Endometrial microvascular endothelial cells (primary cell): ENCODE data around the gene ATP5F1D. TPM values are rescaled to one million over a fixed set of nuclear protein-coding genes. Genes with fewer than 3 reads are reported as not detected.

ENCODE experiments used
- in situ Hi-C: cut with HindIII; loops from 2 replicates; pipeline ENCODE4 v1.10.0; 2017; ENCODE audit warnings: low sequenced_read_pairs, low pct_unique_long_range_greater_than_20kb; ENCODE audit errors: inconsistent ontology term
- total RNA-seq: library from RNA; depleted of rRNA; stranded (reverse); fragments of >200 nt; gene quantifications from one replicate; pipeline ENCODE4 v1.2.3, GENCODE V29; 2015; ENCODE audit errors: inconsistent ontology term

ATP5F1D gene
- total RNA-seq, 1 donor from 2014 or later, result 75.4 TPM

DNA sequence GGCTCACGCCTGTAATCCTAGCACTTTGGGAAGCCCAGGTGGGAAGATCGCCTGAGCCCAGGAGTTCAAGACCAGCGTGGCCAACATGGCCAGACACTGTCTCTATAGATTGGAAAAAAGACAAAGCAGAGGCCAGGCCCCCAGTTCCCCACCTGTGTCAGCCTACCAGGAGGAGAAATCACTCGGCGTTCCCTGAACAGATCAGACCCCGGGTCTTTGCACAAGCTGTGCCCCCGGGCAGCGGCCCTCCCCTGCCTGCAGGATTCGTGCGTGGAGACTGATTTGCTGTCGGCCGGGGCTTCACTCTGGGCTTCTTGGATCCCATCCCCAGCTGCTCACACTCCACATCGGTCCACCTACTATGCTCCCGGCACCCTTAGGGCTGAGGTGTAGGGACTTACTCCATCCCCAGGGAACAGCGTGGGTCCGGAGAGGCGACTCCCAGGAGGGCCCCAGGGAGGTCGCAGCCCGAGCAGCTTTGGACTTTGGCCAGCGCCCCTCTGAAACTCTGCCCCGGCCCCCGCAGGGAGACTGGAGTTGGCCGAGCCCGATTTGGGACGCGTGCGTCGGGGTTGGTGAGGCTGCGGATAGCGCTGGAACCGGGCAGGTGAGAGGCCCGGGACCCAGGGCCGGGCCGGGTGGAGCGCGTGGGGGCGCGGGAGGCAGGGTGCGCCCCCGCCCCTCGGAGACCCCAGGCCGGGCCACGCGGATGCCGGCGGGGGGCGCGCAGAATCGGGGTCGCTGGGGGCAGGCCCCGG lies 43.6 kb downstream of the ATP5F1D start:
- in situ Hi-C loops, result no loop called here

DNA sequence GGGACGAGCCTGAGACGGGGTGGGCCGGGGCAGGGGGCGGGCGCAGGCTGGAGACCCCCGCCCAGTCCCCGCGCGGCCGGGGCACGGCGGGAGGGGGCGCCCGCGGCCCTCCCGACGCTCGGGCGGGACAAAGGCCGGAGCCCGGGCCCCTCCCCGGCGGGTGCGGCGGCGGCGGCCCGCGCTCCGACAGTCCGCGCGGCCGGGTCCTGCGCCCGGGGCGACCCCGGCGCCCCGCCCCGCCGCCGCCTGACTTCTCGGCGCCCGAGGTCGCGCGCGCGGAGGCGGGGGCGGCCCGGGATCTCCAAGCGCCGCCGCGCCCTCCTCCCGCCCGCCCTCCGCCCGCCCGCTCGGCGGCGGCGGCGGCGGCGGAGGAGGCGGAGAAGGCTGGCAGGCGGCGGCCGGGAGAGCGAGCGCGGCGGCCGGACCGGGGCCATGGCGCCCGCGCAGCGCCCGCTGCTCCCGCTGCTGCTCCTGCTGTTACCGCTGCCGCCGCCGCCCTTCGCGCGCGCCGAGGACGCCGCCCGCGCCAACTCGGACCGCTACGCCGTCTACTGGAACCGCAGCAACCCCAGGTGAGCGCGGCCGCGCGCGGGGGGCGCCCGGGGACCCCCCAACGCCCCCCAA lies 44.3 kb downstream of the ATP5F1D start, which contains the start of gene EFNA2:
TSS of gene EFNA2 (plus strand) at position 137 of the 624 bp plus-strand sequence. CDS start at position 433, 296 bp downstream.
- in situ Hi-C loops, result no loop called here

DNA sequence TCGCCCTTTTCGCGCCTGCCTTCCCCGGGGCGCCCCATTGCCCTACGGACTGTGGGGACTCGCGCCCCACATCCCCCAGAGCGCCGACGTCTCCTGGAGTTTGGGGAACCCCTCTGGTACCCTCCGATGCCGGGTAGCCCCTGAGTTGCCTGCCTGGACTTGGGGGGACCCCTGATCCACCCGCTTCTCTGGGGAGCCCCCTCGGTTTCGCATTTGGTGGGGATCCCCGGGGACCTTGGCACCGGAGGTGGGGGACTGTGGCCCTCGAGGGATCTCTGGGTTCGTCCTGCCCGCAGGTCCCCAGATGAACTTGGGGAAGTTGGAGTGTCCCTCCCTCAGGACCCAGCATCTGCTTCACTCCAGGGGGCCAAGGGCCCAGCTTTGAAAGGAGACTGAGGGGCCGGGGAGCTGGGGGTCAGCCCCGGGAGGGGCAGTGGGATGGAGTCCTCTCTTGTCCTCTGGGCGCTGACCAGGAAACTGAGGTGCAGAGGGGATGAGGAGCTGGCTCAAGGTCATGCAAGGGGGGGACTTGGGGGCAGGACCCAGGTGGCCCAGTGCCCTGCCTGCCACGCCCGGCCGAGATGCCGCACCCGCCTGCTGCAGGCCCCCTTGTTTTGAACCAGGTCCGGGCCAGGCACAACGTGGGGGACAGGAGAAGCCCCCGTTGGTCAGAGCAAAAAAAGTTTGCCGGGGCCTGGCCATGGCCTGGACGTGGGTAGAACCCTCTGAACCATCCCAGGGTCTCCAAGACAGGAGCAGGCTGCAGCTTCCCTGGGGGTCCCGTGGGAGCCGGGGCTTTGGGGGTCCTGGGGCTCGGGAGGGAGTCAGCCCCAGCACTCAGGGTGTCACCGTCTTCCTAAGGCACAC lies 45.2 kb downstream of the ATP5F1D start:
- in situ Hi-C loops, result no loop called here

DNA sequence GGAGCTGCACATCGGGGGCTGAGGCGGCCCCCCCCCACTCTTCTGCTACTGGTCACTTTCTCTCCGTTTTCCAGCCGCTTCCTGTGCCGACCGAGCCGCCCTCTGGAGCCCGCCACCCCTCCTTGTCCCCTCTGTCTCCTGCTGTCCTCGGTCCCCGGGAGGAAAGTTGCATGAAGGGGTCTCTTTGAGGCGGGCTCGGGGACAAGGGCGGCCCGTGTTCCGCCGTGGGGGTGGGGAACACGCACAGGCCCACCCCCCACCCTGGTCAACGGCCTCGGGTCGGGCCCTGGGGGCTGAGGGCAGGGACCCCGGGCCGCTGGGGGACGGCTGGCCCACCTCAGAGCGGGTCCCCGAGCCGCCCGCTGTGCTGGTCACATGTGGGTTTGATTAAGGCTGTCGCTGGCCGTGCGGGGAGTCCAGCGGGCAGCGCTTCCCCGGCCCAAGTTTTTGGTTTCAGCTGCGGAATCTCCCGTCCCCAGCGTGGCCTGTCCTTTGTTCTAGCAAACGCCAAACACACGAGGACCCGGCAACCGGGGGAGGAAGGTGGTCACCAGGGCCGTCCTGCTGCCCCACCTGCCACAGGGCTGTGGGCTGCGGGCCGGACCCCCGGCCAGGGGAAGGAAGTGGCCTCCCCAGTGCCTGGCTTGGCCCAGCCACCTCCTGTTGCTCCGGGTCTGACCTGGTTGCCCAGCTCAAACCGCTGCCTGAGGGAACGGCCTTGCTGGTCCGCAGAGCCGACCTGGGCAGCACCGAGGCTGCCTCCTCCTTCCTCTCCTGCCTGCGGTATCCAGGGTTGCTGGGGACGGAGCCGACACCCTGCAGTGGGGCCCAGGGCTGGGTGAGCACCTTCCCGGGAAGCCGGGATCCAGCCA lies 46.0 kb downstream of the ATP5F1D start:
- in situ Hi-C loops, result no loop called here

DNA sequence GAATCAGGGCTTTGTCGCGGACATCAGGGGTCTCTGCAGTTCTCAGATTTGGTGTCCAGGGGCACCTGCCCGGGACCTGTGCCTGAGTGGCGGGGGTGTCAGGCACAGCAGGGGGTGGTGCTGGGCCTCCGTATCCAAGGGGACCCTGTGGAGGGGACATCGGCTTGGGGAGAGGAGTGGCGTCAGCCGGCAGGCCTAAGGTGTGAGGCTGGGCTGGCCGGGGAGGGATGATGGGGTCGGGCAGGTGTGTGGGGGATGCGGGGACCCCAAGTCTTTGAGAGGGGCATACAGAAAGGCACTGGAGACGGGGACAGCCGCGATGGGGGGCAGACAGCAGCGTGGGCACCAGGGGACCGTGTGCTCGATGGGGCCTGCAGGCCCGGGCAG lies 46.7 kb downstream of the ATP5F1D start:
- in situ Hi-C loops, result no loop called here

DNA sequence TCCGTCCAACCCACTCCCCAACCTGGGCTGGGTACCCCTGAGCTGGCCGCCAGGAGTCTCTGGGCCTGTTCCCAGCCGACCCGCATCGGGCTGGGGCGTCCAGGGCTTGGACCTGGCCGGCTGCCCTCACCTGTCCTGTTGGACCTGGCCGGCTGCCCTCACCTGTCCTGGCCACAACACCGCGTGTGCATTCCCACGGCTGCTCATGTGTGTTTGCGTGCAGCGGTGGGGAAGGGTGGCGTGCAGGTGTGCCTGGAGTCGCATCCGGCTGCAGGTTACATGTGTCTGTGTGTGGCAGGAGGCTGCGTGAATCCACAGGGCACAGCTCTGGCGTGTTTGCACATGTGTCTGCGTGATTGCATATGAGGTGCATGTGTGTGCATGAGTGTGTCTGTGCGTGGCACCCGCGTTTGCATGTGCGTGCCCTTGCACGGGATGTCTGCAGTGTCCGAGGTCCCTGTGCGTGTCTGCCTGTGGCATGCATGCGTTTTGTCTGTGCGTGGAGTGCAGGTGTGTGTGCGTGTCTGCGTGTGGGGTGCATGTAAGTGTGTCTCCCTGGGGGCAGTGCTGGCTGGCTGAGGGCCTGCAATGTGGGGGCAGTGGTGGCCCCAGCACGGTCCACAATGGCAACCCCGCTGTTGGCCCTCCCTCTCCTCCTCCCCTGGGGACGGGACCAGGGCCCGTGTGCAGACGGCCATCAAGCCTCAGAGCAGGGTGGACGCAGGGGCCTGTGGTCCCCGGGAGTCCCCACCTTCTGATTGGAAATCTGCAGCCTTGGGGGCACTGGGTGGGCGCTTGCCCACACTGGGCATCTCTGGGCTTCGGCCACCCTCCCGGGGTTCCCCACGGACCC lies 47.5 kb downstream of the ATP5F1D start:
- in situ Hi-C loops, result no loop called here

DNA sequence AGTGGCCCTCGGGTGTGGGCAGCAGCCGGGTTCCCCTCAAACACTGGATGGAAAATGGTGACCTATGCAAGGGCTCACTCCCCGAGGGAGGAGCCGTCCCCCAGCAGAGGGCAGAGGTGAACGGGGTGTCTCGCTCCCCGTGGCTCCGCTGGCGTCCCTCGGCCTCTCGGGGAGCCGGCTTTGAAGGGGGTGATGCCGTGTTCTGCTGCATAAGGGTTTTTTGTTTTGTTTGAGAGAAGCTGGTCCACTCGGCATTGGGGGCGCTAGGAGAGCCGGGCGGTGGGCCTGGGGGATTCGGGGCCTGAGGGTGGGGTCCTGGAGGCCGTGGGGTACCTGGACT lies 48.1 kb downstream of the ATP5F1D start:
- in situ Hi-C loops, result no loop called here

DNA sequence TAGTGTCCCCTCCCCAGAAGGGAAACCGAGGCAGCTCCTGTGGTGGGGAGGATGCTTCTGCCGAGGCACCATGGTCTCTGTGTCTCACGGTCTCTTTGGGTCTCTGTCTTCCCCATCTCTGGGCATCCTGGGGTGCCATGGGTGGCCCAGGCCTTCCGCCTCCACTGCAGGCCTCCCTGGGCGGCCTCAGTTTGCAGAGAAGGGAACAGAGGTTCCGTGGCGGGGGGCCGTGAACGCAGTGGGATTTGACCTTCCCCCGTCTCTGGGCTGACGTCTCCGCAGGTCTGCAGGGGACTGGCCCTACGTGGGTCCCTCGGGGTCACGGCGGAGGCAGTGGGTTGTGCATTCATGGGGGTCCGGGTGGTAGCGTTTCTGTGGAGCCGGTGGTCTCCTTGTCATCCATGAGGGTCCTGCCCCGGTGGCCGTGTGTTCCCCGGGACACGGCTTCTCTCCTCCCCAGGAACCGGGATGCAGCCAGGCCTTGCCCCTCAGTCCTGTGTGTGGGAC lies 48.7 kb downstream of the ATP5F1D start:
- in situ Hi-C loops, result no loop called here

DNA sequence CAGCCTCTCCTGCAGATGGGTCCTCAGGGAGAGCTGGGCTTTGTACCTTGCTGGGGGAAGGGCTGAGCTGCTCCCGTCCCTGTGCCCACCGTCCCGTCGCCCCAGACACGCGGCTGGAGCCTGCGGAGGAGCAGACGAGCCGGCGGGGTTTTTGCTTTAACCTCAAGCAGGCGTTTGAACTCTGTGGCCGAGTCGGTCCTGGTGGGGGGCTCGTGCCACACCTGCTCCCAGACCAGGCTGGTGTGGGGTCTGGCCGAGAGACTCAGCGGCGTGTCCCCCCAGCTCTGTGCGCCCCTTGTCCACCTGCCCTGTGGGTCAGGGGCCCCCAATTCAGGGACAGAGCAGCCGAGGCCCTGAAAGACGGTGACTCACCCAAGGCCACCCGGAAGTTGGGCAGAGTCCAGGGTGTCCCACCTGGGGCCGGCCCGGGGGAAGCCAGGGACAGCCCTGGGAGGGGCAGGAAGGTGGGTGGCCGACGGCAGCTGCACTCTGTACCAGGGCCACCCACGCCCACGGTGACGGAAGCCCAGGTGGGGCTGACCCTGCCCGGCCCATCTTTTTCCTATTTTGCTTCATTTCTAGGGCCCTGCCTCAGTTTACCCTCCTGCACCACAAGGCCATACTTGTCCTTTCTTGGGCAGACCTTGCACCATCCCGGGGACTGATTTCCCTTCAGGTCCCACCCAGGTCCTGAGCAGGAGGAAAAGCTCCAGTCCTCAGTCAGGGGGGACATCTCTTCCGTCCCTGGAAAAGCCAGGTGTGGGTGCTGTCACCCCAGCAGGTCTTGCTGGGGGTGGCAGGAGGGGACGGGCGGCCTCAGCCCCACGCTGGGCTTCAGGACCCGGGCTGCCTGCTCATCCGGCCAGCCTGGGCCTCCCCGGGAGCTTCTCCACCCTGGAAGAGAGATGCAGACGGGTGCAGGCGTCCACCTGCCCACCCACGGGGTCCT lies 49.4 kb downstream of the ATP5F1D start:
- in situ Hi-C loops, result no loop called here

DNA sequence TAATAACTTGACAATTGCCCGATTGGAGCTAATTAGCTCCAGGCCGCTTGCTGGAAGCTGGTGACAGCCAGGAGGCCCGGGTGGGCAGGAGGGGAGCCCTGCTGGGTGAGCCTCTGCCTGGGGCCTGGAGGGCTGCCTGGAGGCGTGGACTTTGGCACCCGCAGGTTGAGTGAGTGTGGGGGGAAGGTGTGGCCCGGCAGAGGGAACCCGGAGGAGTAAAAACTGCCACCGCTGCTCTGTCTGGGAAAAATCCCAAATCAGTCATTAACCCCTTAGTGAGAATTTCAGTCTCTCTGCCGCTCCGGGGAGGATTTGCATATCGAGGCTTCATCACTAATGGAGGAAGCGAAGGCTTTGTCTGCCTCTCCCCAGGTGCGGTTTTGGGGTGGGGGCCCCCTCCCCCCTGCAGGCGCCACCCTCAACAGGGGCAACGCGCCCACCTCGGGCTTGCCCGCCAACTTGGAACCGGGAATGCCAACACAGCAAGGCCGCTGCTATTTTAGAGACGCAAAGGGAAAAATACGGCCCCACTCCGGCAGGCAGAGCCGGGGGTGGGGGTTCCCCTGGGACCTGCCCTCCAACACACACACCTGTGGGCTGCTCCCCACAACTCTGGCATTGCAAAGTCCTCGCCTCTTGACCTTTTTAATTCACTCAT lies 50.3 kb downstream of the ATP5F1D start:
- in situ Hi-C loops, result no loop called here

DNA sequence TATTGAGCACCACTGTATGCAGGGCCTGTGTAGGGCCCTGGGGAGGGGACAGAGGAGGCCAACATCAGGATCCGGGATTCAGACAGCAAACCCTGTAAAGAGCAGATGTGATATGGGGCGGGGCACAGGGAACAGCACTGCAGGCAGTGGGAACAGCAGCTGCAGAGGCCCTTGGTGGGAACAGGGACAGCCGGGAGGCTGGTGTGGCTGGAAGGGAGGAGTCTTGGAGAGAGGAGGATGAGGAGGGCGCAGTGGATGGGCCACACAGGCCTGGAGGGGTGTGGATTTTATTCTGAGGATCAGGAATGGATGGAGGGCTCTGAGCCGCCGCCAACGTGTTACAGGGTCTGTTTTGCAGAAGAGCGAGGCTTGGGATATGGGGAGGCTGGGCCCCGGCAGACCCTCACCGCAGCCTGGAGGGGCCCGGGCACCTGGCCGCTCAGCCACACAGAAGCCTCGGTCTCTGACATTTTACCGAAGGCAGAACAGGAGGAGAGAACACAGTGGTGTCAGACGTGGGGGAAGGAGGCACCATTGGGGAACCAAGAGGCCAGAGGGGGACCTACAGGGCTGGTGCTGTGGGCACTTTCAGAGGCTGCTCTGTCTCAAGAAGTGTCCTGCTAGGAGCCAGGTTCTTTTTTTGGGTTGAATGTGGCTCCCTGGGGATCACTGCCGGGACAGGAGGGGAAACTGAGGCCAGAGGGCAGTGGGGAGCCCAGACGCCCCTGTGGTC lies 51.0 kb downstream of the ATP5F1D start:
- in situ Hi-C loops, result no loop called here

DNA sequence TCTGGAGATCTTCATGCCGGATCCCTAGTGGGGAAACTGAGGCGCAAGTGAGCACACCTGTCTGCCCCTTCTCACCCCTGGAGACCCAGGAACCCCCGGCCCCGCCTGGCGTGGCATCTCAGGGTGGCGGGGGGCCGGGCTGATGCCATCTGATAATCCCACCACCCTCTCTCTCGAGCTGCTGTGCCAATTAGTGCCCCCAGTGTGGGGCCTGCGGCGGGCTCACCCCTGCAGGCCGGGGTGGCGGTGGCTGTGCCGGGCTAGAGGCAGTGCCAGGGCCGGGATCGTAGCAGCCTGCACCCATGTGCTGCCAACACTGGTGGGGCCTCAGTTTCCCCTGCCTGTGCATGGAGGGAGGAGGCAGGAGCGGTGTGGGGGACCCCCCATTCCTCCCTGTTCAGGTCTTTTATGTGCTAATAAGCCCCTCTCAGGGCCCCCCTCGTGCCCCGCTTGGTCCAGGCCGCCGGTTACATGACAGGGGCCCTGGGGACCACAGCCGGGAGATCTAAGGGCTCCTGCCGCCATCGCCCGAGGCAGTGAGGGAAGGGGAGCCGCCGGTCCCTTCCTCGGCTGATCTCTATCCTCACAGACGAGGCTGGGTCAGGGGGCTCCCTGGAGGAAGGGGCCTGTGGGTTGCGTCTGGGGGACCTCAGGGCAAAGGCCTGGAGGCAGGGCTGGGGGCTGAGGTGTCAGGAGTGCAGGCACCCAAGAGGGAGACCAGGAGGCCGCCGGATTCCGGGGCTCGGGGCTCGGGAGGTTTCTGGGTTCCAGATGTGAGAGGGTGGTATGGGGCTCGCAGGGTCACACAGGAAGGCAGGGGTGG lies 52.4 kb downstream of the ATP5F1D start:
- in situ Hi-C loops, result no loop called here
